HFFc6 (cell line): ENCODE data around the gene ATP4B. TPM values are rescaled to one million over a fixed set of nuclear protein-coding genes. Genes with fewer than 3 reads are reported as not detected.

ENCODE experiments used
- DNase-seq: peaks from one replicate; pipeline ENCODE4 v3.0.0-alpha.2; 2018
- H3K27ac Mint-ChIP-seq: 2 replicates; pipeline ENCODE4 v1.8.0; 2020; ENCODE audit warnings: mild to moderate bottlenecking, mixed read lengths
- H3K27me3 Mint-ChIP-seq: 2 replicates; pipeline ENCODE4 v1.8.0; 2021; ENCODE audit warnings: mild to moderate bottlenecking, moderate library complexity, mixed read lengths; ENCODE audit not compliant: insufficient read depth
- H3K36me3 Mint-ChIP-seq: 2 replicates; pipeline ENCODE4 v1.8.0; 2021; ENCODE audit warnings: low read depth, mixed read lengths
- H3K4me1 Mint-ChIP-seq: 2 replicates; pipeline ENCODE4 v1.8.0; 2020; ENCODE audit warnings: low read depth, mixed read lengths
- H3K4me3 Mint-ChIP-seq: 2 replicates; pipeline ENCODE4 v1.8.0; 2020; ENCODE audit warnings: mild to moderate bottlenecking, moderate library complexity, mixed read lengths
- H3K9me3 Mint-ChIP-seq: 2 replicates; pipeline ENCODE4 v1.8.0; 2020; ENCODE audit warnings: mild to moderate bottlenecking, mixed read lengths
- total RNA-seq, 6 experiments: library from RNA; stranded (reverse); fragmentation: NEBNext Ultra II Directional; extraction: Animal tissue kit (Norgen Biotek cat#: 25700); gene quantifications; 2 replicates in 1 of 6; 3 replicates in 5 of 6; pipeline ENCODE4 v1.2.3, GENCODE V29; 2021
- TF ChIP-seq, protein P1 (sequence below): fragments of 200-600 bp; sonication (generic); IDR thresholded peaks from 2 replicates; pipeline ENCODE4 v1.5.0; 2021; ENCODE audit warnings: antibody characterized with exemption, mild to moderate bottlenecking

Gene ATP4B
- total RNA-seq, 6 experiments from 2014 or later = not detected

DNA sequence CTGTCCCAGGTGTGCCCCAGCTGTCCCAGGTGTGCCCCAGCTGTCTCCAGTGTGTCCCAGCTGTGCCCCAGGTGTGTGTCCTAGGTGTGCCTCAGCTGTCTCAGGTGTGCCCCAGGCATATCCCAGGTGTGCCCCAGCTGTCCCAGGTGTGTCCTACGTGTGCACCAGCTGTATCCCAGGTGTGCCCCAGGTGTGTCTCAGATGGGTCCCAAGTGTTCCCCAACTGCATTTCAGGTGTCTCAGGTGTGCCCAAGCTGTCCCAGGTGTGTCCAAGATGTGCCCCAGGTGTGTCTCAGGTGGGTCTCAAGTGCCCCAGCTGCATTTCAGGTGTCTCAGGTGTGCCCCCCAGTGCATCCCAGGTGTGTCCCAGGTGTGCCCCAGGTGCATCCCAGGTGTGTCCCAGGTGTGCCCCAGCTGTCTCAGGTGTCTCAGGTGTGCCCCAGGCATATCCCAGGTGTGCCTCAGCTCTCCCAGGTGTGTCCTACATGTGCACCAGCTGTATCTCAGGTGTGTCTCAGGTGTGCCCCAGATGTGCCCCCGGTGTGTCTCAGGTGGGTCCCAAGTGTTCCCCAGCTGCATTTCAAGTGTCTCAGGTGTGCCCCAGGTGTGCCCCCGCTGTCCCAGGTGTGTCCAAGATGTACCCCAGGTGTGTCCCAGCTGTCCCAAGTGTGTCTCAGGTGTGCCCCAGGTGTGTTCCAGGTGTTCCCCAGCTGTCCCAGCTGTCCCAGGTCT is 7.8 kb upstream of the ATP4B start:
- peaks cover 16% of the 10 kb centered on the region for H3K27me3 Mint-ChIP-seq
- H3K4me1 Mint-ChIP-seq = no peaks in the 10 kb centered on the region
- H3K36me3 Mint-ChIP-seq = peaks cover 7% of the 10 kb centered on the region
- no peak for DNase-seq
- no peak overlapping the region for H3K4me3 Mint-ChIP-seq
- H3K27ac Mint-ChIP-seq = no peak overlapping the region
- H3K9me3 Mint-ChIP-seq = peaks cover 22% of the 10 kb centered on the region
- TF ChIP-seq, protein P1, sequence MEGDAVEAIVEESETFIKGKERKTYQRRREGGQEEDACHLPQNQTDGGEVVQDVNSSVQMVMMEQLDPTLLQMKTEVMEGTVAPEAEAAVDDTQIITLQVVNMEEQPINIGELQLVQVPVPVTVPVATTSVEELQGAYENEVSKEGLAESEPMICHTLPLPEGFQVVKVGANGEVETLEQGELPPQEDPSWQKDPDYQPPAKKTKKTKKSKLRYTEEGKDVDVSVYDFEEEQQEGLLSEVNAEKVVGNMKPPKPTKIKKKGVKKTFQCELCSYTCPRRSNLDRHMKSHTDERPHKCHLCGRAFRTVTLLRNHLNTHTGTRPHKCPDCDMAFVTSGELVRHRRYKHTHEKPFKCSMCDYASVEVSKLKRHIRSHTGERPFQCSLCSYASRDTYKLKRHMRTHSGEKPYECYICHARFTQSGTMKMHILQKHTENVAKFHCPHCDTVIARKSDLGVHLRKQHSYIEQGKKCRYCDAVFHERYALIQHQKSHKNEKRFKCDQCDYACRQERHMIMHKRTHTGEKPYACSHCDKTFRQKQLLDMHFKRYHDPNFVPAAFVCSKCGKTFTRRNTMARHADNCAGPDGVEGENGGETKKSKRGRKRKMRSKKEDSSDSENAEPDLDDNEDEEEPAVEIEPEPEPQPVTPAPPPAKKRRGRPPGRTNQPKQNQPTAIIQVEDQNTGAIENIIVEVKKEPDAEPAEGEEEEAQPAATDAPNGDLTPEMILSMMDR = no peak

GRCh38 chr13:113664751-113665596 is 7.0 kb upstream of the ATP4B start:
- Mint-ChIP-seq H3K36me3 (peaks cover 10% of the 10 kb centered on the region), H3K9me3 (peaks cover 24% of the 10 kb centered on the region), H3K27ac (no peak overlapping the region), H3K4me1 (no peaks in the 10 kb centered on the region), H3K27me3 (peaks cover 16% of the 10 kb centered on the region), H3K4me3 (no peak overlapping the region)
- DNase-seq = no peak
- TF ChIP-seq, protein P1 = no peak

GRCh38 chr13:113663934-113664333 is 5.9 kb upstream of the ATP4B start:
- H3K9me3 Mint-ChIP-seq = peaks cover 24% of the 10 kb centered on the region
- H3K4me3 Mint-ChIP-seq = no peak overlapping the region
- H3K27ac Mint-ChIP-seq = no peak overlapping the region
- H3K27me3 Mint-ChIP-seq = peaks cover 16% of the 10 kb centered on the region
- peaks cover 10% of the 10 kb centered on the region for H3K36me3 Mint-ChIP-seq
- TF ChIP-seq, protein P1 = no peak
- no peak for DNase-seq
- no peaks in the 10 kb centered on the region for H3K4me1 Mint-ChIP-seq

DNA sequence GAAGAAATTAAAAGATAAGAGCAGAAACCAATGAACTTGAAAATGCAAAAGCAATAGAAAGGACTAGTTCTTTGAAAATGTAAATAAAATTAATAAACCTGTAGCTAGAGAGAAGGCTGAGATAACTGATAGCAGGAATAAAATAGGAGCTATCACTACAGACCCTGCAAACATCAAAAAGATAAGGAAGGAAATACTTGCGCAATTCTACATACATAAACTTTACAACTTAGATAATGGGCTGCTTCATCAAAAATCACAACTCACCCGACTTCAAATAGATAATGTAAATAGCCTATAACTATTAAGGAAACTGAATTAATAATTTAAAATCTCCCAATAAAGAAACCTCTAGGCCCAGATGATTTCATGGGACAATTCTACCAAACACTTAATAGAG is 3.5 kb upstream of the ATP4B start:
- TF ChIP-seq, protein P1 = no peak
- H3K9me3 Mint-ChIP-seq = peaks cover 21% of the 10 kb centered on the region
- H3K27me3 Mint-ChIP-seq = peaks cover 7% of the 10 kb centered on the region
- no peak for DNase-seq
- no peaks in the 10 kb centered on the region for H3K4me1 Mint-ChIP-seq
- H3K36me3 Mint-ChIP-seq = peaks cover 10% of the 10 kb centered on the region
- no peak overlapping the region for H3K4me3 Mint-ChIP-seq
- H3K27ac Mint-ChIP-seq = no peak overlapping the region

- no peak overlapping the region for H3K4me3 Mint-ChIP-seq
Measured at GRCh38 chr13:113660066-113660465, 2.1 kb upstream of the ATP4B start.

More at GRCh38 chr13:113660066-113660465, 2.1 kb upstream of the ATP4B start:
- Mint-ChIP-seq H3K9me3 (peaks cover 19% of the 10 kb centered on the region), H3K4me1 (no peaks in the 10 kb centered on the region), H3K27ac (no peak overlapping the region), H3K27me3 (peaks cover 7% of the 10 kb centered on the region), H3K36me3 (peaks cover 10% of the 10 kb centered on the region)
- no peak for DNase-seq
- TF ChIP-seq, protein P1 = no peak
